GM12878 (cell line): ENCODE results near the gene BMP7. TPM values are rescaled to one million over a fixed set of nuclear protein-coding genes. Genes with fewer than 3 reads are reported as not detected.

ENCODE experiments used
- ATAC-seq: fragments of 200-7000 bp; cut with Tn5 transposase; 3 replicates; pipeline ENCODE4 v1.9.1; 2020; ENCODE audit warnings: mild to moderate bottlenecking, moderate library complexity
- BruUV-seq: library from RNA; stranded (reverse); fragments of 400-500 nt; replicated peaks from 2 replicates; lab custom pipeline; 2021; lab: Mats Ljungman, UMichigan
- CTCF ChIA-PET: fragments of 300-600 bp; sonication (Branson Sonifier 250); formaldehyde crosslinking; extraction: SDS; loops from one replicate; lab custom pipeline; 2021; ENCODE audit warnings: inconsistent platforms; lab: Yijun Ruan, JAX
- POLR2A ChIA-PET: fragments of 350-600 bp; formaldehyde crosslinking; extraction: SDS; loops from one replicate; lab custom pipeline; 2021; ENCODE audit warnings: inconsistent platforms; lab: Charles Lee
- RAD21 ChIA-PET: fragments of 300-600 bp; sonication (Branson Sonifier 250); formaldehyde crosslinking; loops from one replicate; lab custom pipeline; 2023; ENCODE audit warnings: antibody characterized with exemption; ENCODE audit not compliant: unreplicated experiment; lab: Charles Lee
- SMC1A ChIA-PET: fragments of 300-600 bp; sonication (Branson Sonifier 250); formaldehyde crosslinking; loops from one replicate; lab custom pipeline; 2023; ENCODE audit not compliant: unreplicated experiment, uncharacterized antibody; lab: Charles Lee
- DNase-seq: peaks from one replicate; pipeline ENCODE4 v3.0.0-alpha.2; 2011; ENCODE audit warnings: low read depth, low spot score
- FAIRE-seq: peaks from 3 replicates; lab custom pipeline; 2011; peaks lifted over from hg19 to GRCh38; lab: Jason Lieb, UNC
- H2AFZ ChIP-seq: 2 replicates; pipeline ENCODE4 v1.6.0; 2011; ENCODE audit warnings: low read depth, low read length, control low read depth; ENCODE audit not compliant: control insufficient read depth
- H3K27ac ChIP-seq: 2 replicates; pipeline ENCODE4 v1.5.1; 2011; ENCODE audit warnings: control low read depth; ENCODE audit not compliant: control insufficient read depth, insufficient read depth
- H3K27me3 ChIP-seq, 2 experiments: replicated peaks in 1 of 2; 2 replicates each; pipeline versions ENCODE4 v1.6.0 to v1.6.1; 2011; ENCODE audit warnings: low read length in 1 of 2; ENCODE audit not compliant: control insufficient read depth in 2 of 2, insufficient read depth in 2 of 2
- H3K36me3 ChIP-seq, 2 experiments: 2 replicates each; pipeline ENCODE4 v1.5.1; 2011; ENCODE audit warnings: low read length in 1 of 2; ENCODE audit not compliant: control insufficient read depth in 2 of 2, insufficient read depth in 2 of 2
- H3K4me1 ChIP-seq: 2 replicates; pipeline ENCODE4 v1.6.1; 2011; ENCODE audit warnings: mild to moderate bottlenecking, low read length, moderate library complexity, mixed read lengths; ENCODE audit not compliant: control insufficient read depth, insufficient read depth
- H3K4me2 ChIP-seq: 2 replicates; pipeline ENCODE4 v1.6.0; 2011; ENCODE audit warnings: control low read depth; ENCODE audit not compliant: control insufficient read depth, insufficient read depth
- H3K4me3 ChIP-seq: fragments of 200-600 bp; sonication (generic); 2 replicates; pipeline ENCODE4 v1.5.1; 2016
- H3K79me2 ChIP-seq: 2 replicates; pipeline ENCODE4 v1.6.0; 2011; ENCODE audit warnings: low read length; ENCODE audit not compliant: control insufficient read depth, insufficient read depth
- H3K9ac ChIP-seq: 2 replicates; pipeline ENCODE4 v1.8.0; 2011; ENCODE audit warnings: low read length, control low read depth, mixed read lengths; ENCODE audit not compliant: control insufficient read depth, insufficient read depth
- H3K9me3 ChIP-seq: replicated peaks from 3 replicates; pipeline ENCODE4 v1.5.1; 2011; ENCODE audit warnings: mild to moderate bottlenecking, low read length; ENCODE audit not compliant: control insufficient read depth, insufficient read depth
- H4K20me1 ChIP-seq: 2 replicates; pipeline ENCODE4 v1.6.0; 2011; ENCODE audit not compliant: control insufficient read depth, insufficient read depth
- BHLHE40 ChIP-seq, 2 experiments: fragments of 450-650 bp in 1 of 2; IDR thresholded peaks; 2 replicates each; pipeline ENCODE4 v1.6.1; 2011 to 2017; ENCODE audit warnings: low read depth in 2 of 2, borderline replicate concordance in 1 of 2, improper control_type of control experiment in 1 of 2, low read length in 1 of 2, mild to moderate bottlenecking in 1 of 2
- ETV6 ChIP-seq, 2 experiments: fragments of 450-650 bp in 1 of 2; IDR thresholded peaks in 1 of 2; conservative IDR thresholded peaks in 1 of 2; 2 replicates each; pipeline ENCODE4 v1.6.1; 2014; ENCODE audit warnings: antibody characterized with exemption in 1 of 2, borderline replicate concordance in 1 of 2, low read depth in 1 of 2, mild to moderate bottlenecking in 1 of 2, moderate library complexity in 1 of 2
- WRNIP1 ChIP-seq: IDR thresholded peaks from 2 replicates; pipeline ENCODE4 v1.6.1; 2011; ENCODE audit warnings: low read depth, low read length, improper control_type of control experiment, borderline replicate concordance
- ZNF592 ChIP-seq: fragments of 450-650 bp; IDR thresholded peaks from 2 replicates; pipeline ENCODE4 v1.6.1; 2017; ENCODE audit warnings: mild to moderate bottlenecking, moderate library complexity
- WGBS: methylation state at CpG from one replicate; pipeline ENCODE4 v1.1.6; 2016; ENCODE audit warnings: low lambda C conversion rate; ENCODE audit not compliant: insufficient replicate concordance, insufficient coverage; ENCODE audit errors: missing lambda C conversion rate; 5-methylcytosine and 5-hydroxymethylcytosine counted together
- in situ Hi-C: fragments of 300-500 bp; cut with MboI; formaldehyde crosslinking; loops from 9 replicates; pipeline ENCODE4 v1.14.3; 2018; ENCODE audit warnings: mixed read lengths
- intact Hi-C: fragments of 100-400 bp; cut with micrococcal nuclease; formaldehyde crosslinking; loops from one replicate; pipeline ENCODE4 v1.14.2; 2022; ENCODE audit not compliant: unreplicated experiment
- polyA plus RNA-seq, 11 experiments: library from polyadenylated mRNA; depleted of rRNA in 4 of 11; unstranded in 6 of 11; stranded (reverse) in 5 of 11; fragments of >200 nt; fragmentation: Nextera tagmentation in 4 of 11; fragmentation: Illumina TruSeq in 1 of 11; extraction: Ambion mirVana in 4 of 11; extraction: Trizol in 1 of 11; gene quantifications; 1 replicate in 1 of 11; 2 replicates in 10 of 11; pipeline versions ENCODE4 v1.2.1 to v1.2.3, GENCODE V29; 2011 to 2016; ENCODE audit warnings: inconsistent platforms in 2 of 11, missing spikeins in 2 of 11, low read depth in 1 of 11
- total RNA-seq, 4 experiments: library from RNA; depleted of rRNA in 3 of 4; stranded (reverse); fragments of >200 nt in 3 of 4; fragmentation: Illumina TruSeq in 1 of 4; extraction: Trizol in 1 of 4; gene quantifications; 2 replicates each; pipeline versions ENCODE4 v1.2.1 to v1.2.3, GENCODE V29; 2013 to 2021

BMP7 gene
- total and polyA plus RNA-seq, 10 of the 15 experiments (the other 5 are each of a cell fraction or from before 2014, with no cell fraction given) = 0.18 to 0.51 (median 0.28) TPM; not detected in 7

DNA sequence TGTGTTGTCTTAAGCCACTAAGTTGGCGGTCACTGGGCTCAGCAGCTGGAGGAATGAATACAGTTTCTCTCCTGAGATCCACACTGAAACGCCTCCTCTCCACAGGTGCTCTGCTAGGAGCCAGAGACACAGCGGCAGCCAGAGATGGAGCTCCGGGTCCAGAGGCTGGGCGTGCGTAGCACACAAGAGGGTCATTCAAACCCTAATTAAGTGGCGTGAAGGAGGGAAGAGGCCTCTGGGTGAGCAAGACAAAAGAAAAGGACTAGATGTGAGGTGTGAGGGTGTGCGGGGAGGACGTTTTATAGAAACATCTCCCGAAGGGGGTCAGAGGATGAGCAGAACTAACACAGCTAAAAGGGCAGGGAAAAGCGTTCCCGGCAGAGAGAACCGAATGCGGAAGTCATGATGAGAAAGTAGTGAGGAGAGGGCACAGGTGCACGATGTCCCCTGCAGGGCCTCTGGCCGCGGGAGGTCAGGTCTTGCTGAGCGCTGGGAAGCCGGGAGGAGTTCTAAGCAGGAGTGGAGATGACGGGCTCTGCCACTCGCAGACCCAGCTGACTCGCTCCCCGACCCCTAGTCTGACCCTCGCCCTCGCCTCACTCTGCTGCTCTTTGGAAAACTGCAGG is 54.4 kb downstream of the BMP7 start:
- Histone ChIP-seq H4K20me1 (no peaks in the 10 kb centered on the region), H3K9ac (no peak overlapping the region), H3K4me3 (no peak overlapping the region), H3K36me3 (no peaks in the 10 kb centered on the region; a peak in 1 of 4 replicates), H3K79me2 (no peaks in the 10 kb centered on the region), H3K27ac (no peak overlapping the region), H2AFZ (no peak overlapping the region), H3K4me2 (no peak overlapping the region), H3K4me1 (no peaks in the 10 kb centered on the region), H3K27me3 (peaks cover 0 to 1% of the 10 kb centered on the region in 2 experiments; a peak in 2 of 4 replicates), H3K9me3 (no peaks in the 10 kb centered on the region; the same call in 2 of the 3 replicates)
- 36% methylated on average over 25 of the region's 25 CpGs for WGBS
- intact Hi-C loops (no loop called here), in situ Hi-C loops (no loop called here)
- DNase-seq (no peak), FAIRE-seq (no peak), ATAC-seq (no peak)
- POLR2A ChIA-PET = no interaction called here
- CTCF ChIA-PET = no interaction called here
- BruUV-seq = no TSS peak
- RAD21 ChIA-PET = no interaction called here
- SMC1A ChIA-PET = no interaction called here
- TF ChIP-seq ETV6 (conservative IDR thresholded peaks at IDR 0.05 in 1 of 2, IDR thresholded peaks at IDR 0.05 in 1 of 2; ENCODE audit: borderline replicate concordance in 1 of 2, low read depth in 1 of 2) = 0 out of 4 replicates have a peak, but pooled peaks of 1 of the 2 experiments have one; percentile 26
- no peak for TF ChIP-seq BHLHE40 (IDR thresholded peaks at IDR 0.05; ENCODE audit: borderline replicate concordance in 1 of 2, low read depth in 2 of 2, low read length in 1 of 2)

- ChIA-PET RAD21 (no interaction called here), SMC1A (no interaction called here), CTCF (no interaction called here), POLR2A (no interaction called here)
- Histone ChIP-seq H3K4me1 (no peaks in the 10 kb centered on the region), H3K27ac (no peak overlapping the region), H3K9ac (no peak overlapping the region), H3K79me2 (no peaks in the 10 kb centered on the region), H2AFZ (no peak overlapping the region), H3K27me3 (peaks cover 0 to 1% of the 10 kb centered on the region in 2 experiments; a peak in 2 of 4 replicates), H3K4me2 (no peak overlapping the region), H3K9me3 (no peaks in the 10 kb centered on the region; the same call in 2 of the 3 replicates), H3K4me3 (no peak overlapping the region), H4K20me1 (no peaks in the 10 kb centered on the region), H3K36me3 (no peaks in the 10 kb centered on the region; a peak in 1 of 4 replicates)
- TF ChIP-seq ZNF592 (no peak), ETV6 (conservative IDR thresholded peaks at IDR 0.05 in 1 of 2, IDR thresholded peaks at IDR 0.05 in 1 of 2; ENCODE audit: borderline replicate concordance in 1 of 2, low read depth in 1 of 2) (0 out of 4 replicates have a peak, but pooled peaks of 1 of the 2 experiments have one; percentile 43), WRNIP1 (no peak)
- DNase-seq (no peak), FAIRE-seq (no peak), ATAC-seq (no peak)
- BruUV-seq = no TSS peak
- in situ Hi-C loops (no loop called here), intact Hi-C loops (no loop called here)
- 37% methylated on average over 2 of the region's 2 CpGs for WGBS
These were observed 55.0 kb downstream of the BMP7 start for GRCh38 chr20:57211406-57211805.
